SU-DHL-6 (cell line): Measurements from ENCODE around the gene HMX1.

ENCODE experiments used
- EZH2phosphoT487 ChIP-seq: fragments of 200-600 bp; sonication (generic), shearing (Covaris generic); conservative IDR thresholded peaks from 2 replicates; pipeline ENCODE4 v1.6.1; 2018; ENCODE audit warnings: mild to moderate bottlenecking, antibody characterized with exemption, low read length, moderate library complexity, mixed read lengths
- TF ChIP-seq, protein P1 (sequence below): fragments of 200-600 bp; sonication (generic); IDR thresholded peaks from one replicate; pipeline ENCODE4 v1.5.1; 2017; ENCODE audit warnings: antibody characterized with exemption, mild to moderate bottlenecking, low read length, moderate library complexity; ENCODE audit not compliant: insufficient read depth, poor library complexity, severe bottlenecking

DNA sequence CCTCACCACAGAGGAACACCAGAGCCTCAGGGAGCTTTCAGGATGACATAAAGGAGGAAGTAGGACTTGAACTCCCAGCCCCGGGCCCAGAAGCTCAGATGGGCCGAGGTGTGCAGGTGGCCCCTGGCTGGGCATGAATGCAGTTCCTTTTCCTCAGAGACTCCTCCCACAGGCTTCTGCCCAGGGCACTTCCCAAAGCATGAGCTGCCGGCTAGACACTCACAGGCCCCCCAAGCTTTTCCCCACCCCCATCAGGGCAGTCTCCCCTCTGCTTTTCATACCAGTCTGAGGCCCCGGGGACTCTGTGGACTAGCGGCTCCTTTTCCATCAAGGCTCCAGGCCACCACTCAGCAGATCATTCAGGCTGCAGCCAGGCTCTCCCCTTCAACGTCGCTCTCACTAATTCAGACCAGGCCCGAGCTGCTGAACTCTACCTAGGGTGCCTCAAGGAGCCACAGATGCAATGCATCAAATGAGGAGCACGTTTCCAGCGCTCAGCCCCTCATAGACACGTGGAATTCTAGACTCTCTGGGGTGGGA, 36.9 kb downstream of the HMX1 start:
- TF ChIP-seq, protein P1, sequence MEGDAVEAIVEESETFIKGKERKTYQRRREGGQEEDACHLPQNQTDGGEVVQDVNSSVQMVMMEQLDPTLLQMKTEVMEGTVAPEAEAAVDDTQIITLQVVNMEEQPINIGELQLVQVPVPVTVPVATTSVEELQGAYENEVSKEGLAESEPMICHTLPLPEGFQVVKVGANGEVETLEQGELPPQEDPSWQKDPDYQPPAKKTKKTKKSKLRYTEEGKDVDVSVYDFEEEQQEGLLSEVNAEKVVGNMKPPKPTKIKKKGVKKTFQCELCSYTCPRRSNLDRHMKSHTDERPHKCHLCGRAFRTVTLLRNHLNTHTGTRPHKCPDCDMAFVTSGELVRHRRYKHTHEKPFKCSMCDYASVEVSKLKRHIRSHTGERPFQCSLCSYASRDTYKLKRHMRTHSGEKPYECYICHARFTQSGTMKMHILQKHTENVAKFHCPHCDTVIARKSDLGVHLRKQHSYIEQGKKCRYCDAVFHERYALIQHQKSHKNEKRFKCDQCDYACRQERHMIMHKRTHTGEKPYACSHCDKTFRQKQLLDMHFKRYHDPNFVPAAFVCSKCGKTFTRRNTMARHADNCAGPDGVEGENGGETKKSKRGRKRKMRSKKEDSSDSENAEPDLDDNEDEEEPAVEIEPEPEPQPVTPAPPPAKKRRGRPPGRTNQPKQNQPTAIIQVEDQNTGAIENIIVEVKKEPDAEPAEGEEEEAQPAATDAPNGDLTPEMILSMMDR, result no peak
- no peak for TF ChIP-seq EZH2phosphoT487
